NT2/D1 (cell line): Measurements from ENCODE around the gene HSD17B12.

Source experiments
- SUZ12 ChIP-seq: IDR thresholded peaks from 2 replicates; pipeline ENCODE4 v1.6.1; 2011; ENCODE audit not compliant: insufficient read length, insufficient read depth; ENCODE audit errors: extremely low read depth
- YY1 ChIP-seq: IDR thresholded peaks from 2 replicates; pipeline ENCODE4 v1.6.1; 2011; ENCODE audit not compliant: insufficient read length, insufficient read depth

- TF ChIP-seq YY1 (no peak), SUZ12 (no peak)
Measured at GRCh38 chr11:43861141-43861540, 180.6 kb downstream of the HSD17B12 start.
